Naive thymus-derived CD4-positive, alpha-beta T cell (primary cell): ENCODE measurements around the gene HSPA1B. TPM values are rescaled to one million over a fixed set of nuclear protein-coding genes. Genes with fewer than 3 reads are reported as not detected.
"Not testable (repeated sequence)": the region's sequence is repeated elsewhere in the genome, so short reads cannot be mapped to it uniquely, and the experiment has no call there.

Experiments used
- ATAC-seq: fragments of 150-1000 bp; cut with Tn5 transposase; 2 replicates; pipeline ENCODE4 v1.10.0; 2021; ENCODE audit warnings: mild to moderate bottlenecking, moderate library complexity
- CTCF ChIA-PET: fragments of 350-600 bp; sonication (Branson Sonifier 250); formaldehyde crosslinking; loops from one replicate; lab custom pipeline; 2021; ENCODE audit warnings: antibody characterized with exemption; lab: Charles Lee
- POLR2A ChIA-PET: fragments of 350-600 bp; sonication (Branson Sonifier 250); formaldehyde crosslinking; loops from one replicate; lab custom pipeline; 2021; ENCODE audit warnings: antibody characterized with exemption, inconsistent platforms; lab: Charles Lee
- DNase-seq, 9 donors: peaks; one replicate each; pipeline versions ENCODE4 v3.0.0 to v3.0.0-alpha.2; 2020 to 2022; ENCODE audit warnings: mixed read lengths in 1 of 9
- H3K27ac ChIP-seq: one replicate; pipeline ENCODE4 v1.7.0; 2013; ENCODE audit warnings: mild to moderate bottlenecking, low read depth, low read length, moderate library complexity
- H3K27me3 ChIP-seq, 2 donors: one replicate each; pipeline ENCODE4 v1.7.0; 2013; ENCODE audit warnings: low read length in 2 of 2, mild to moderate bottlenecking in 2 of 2, moderate library complexity in 2 of 2; ENCODE audit not compliant: control insufficient read depth in 2 of 2, insufficient read depth in 2 of 2
- H3K36me3 ChIP-seq, 3 experiments: 1 replicate in 2 of 3; 2 replicates in 1 of 3; pipeline ENCODE4 v1.7.0; 2013; ENCODE audit warnings: low read length in 3 of 3, mild to moderate bottlenecking in 3 of 3, moderate library complexity in 1 of 3; ENCODE audit not compliant: insufficient read depth in 3 of 3, control insufficient read depth in 2 of 3
- H3K4me1 ChIP-seq, 2 donors: one replicate each; pipeline ENCODE4 v1.7.0; 2013; ENCODE audit warnings: low read length in 2 of 2, mild to moderate bottlenecking in 2 of 2, moderate library complexity in 1 of 2; ENCODE audit not compliant: control insufficient read depth in 2 of 2, insufficient read depth in 2 of 2
- H3K4me3 ChIP-seq: 2 replicates; pipeline ENCODE4 v1.7.0; 2013; ENCODE audit warnings: mild to moderate bottlenecking, low read length
- H3K9me3 ChIP-seq, 3 experiments: 1 replicate in 2 of 3; 2 replicates in 1 of 3; pipeline ENCODE4 v1.7.0; 2013; ENCODE audit warnings: low read length in 3 of 3; ENCODE audit not compliant: control insufficient read depth in 2 of 3
- H3K27ac Mint-ChIP-seq, 9 donors: one replicate each; pipeline ENCODE4 v1.8.0; 2020 to 2022; ENCODE audit warnings: mixed read lengths in 9 of 9, mild to moderate bottlenecking in 8 of 9, moderate library complexity in 5 of 9, inconsistent platforms in 2 of 9
- H3K27me3 Mint-ChIP-seq, 5 donors: one replicate each; pipeline ENCODE4 v1.8.0; 2021 to 2022; ENCODE audit warnings: mixed read lengths in 5 of 5, mild to moderate bottlenecking in 1 of 5
- H3K36me3 Mint-ChIP-seq, 5 donors: one replicate each; pipeline ENCODE4 v1.8.0; 2020 to 2022; ENCODE audit warnings: mixed read lengths in 5 of 5, mild to moderate bottlenecking in 3 of 5, inconsistent platforms in 1 of 5
- H3K4me1 Mint-ChIP-seq, 7 donors: one replicate each; pipeline ENCODE4 v1.8.0; 2020 to 2022; ENCODE audit warnings: mixed read lengths in 7 of 7, mild to moderate bottlenecking in 3 of 7, inconsistent platforms in 1 of 7
- H3K4me3 Mint-ChIP-seq, 10 donors: one replicate each; pipeline ENCODE4 v1.8.0; 2020 to 2022; ENCODE audit warnings: mild to moderate bottlenecking in 10 of 10, mixed read lengths in 10 of 10, moderate library complexity in 6 of 10, inconsistent platforms in 2 of 10
- H3K9me3 Mint-ChIP-seq, 11 donors: one replicate each; pipeline ENCODE4 v1.8.0; 2020 to 2022; ENCODE audit warnings: mixed read lengths in 11 of 11, mild to moderate bottlenecking in 4 of 11, inconsistent platforms in 1 of 11, moderate library complexity in 1 of 11
- intact Hi-C, 2 donors: fragments of 100-400 bp; cut with micrococcal nuclease; formaldehyde crosslinking; loops; one replicate each; pipeline ENCODE4 v1.15.1; 2023
- polyA plus RNA-seq, 2 donors: library from polyadenylated mRNA; unstranded; fragments of 300-500 nt; fragmentation: Illumina TruSeq; gene quantifications; one replicate each; pipeline ENCODE4 v1.2.3, GENCODE V29; 2021
- total RNA-seq, 6 experiments: library from RNA in 5 of 6; stranded (reverse) in 5 of 6; gene quantifications; 1 replicate in 5 of 6; 2 replicates in 1 of 6; pipeline ENCODE4 v1.2.3 and lab custom pipeline; 2021 to 2026

HSPA1B gene
- total and polyA plus RNA-seq, 7 experiments from 2014 or later: 2.8 to 68.9 (median 16.7) TPM

DNA sequence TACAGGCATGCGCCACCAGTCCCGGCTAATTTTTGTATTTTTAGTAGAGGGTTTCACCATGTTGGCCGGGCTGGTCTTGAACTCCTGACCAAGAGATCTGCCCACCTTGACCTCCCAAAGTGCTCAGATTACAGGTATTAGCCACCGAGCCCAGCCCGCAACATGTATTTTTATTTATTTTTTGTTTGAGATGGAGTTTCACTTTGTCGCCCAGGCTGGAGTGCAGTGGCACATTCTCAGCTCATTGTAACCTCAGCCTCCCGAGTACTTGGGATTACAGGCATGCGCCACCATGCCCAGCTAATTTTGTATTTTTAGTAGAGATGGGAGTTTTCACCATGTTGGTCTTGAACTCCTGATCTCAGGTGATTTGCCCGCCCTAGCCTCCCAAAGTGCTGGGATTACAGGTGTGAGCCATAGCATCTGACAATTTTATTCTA lies 10.6 kb downstream of the HSPA1B start:
- H3K27ac ChIP-seq: peak overlapping the region; percentile 92
- not testable (repeated sequence) for H3K9me3 Mint-ChIP-seq, H3K9me3 ChIP-seq, H3K4me3 ChIP-seq, DNase-seq, H3K27me3 Mint-ChIP-seq, H3K27me3 ChIP-seq, ATAC-seq
- Mint-ChIP-seq H3K27ac (peak overlapping the region in 4 of 9 donors; percentile 97 to 100 (median 100)), H3K36me3 (peaks cover 3 to 40% (median 24%) of the 10 kb centered on the region in 5 donors), H3K4me3 (peak overlapping the region in 9 of 10 donors; percentile 13 to 99 (median 99)), H3K4me1 (peaks cover 26 to 47% (median 39%) of the 10 kb centered on the region in 7 donors)
- intact Hi-C loops: loop anchor here (5.0 to 10.0 kb wide), 4 partner anchors 119 to 1017 kb away; partner anchors contain the start of genes MICA (in 1 of the 2), MICB (in 1 of the 2), NELFE (in 1 of the 2) and PSMB9 (in 1 of the 2)
- ChIA-PET CTCF (interaction anchor here (2.1 kb wide), 1 partner anchor 240 kb away, joined by 8 read pairs; no protein-coding TSS in a partner anchor), POLR2A (interaction anchor here (0.6 to 2.1 kb wide), 7 partner anchors 8 to 1731 kb away, joined by 3 to 12 read pairs (median 3); partner anchors contain the start of genes BAG6, NELFE, NEU1 and SKIC2)
- peaks cover 34% of the 10 kb centered on the region in 2 donors for H3K4me1 ChIP-seq
- peaks cover 0 to 53% (median 14%) of the 10 kb centered on the region in 3 experiments for H3K36me3 ChIP-seq

DNA sequence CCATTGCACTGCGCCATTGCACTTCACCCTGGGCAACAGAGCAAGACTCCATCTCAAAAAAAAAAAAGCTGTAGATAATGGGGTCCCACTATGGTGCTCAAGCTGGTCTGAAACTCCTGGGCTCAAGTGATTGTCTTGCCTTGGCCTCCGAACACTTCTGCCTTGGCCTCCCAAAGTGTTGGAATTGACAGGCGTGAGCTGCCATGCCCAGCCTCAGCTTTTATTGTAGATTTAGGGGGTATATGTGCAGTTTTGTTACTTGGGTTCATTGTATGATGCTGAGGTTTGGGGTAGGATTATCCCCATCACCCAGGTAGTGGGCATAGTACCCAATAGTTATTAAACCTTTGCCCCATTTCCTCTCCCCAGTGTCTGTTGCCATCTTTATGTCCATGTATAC lies 11.4 kb downstream of the HSPA1B start:
- intact Hi-C loops: loop anchor here (5.0 to 10.0 kb wide), 4 partner anchors 118 to 1016 kb away; partner anchors contain the start of genes MICA (in 1 of the 2), MICB (in 1 of the 2), NELFE (in 1 of the 2) and PSMB9 (in 1 of the 2)
- peak overlapping the region; percentile 25 for H3K27ac ChIP-seq
- ChIA-PET POLR2A (interaction anchor here (0.6 to 2.1 kb wide), 9 partner anchors 9 to 1342 kb away, joined by 3 to 12 read pairs (median 3); partner anchors contain the start of genes BAG6, NELFE, NEU1 and SKIC2), CTCF (interaction anchor here (1.6 to 2.1 kb wide), 2 partner anchors 187 to 240 kb away, joined by 3 to 8 read pairs; no protein-coding TSS in a partner anchor)
- Mint-ChIP-seq H3K27me3 (no peaks in the 10 kb centered on the region), H3K4me3 (peak overlapping the region in 9 of 10 donors; percentile 0 to 58 (median 27)), H3K9me3 (no peaks in the 10 kb centered on the region), H3K36me3 (peaks cover 3 to 40% (median 24%) of the 10 kb centered on the region in 5 donors), H3K4me1 (peaks cover 26 to 47% (median 38%) of the 10 kb centered on the region in 7 donors), H3K27ac (peak overlapping the region in 6 of 9 donors; percentile 13 to 78 (median 56))
- H3K27me3 ChIP-seq: no peaks in the 10 kb centered on the region
- peaks cover 0 to 53% (median 14%) of the 10 kb centered on the region in 3 experiments for H3K36me3 ChIP-seq
- H3K4me3 ChIP-seq: no peak overlapping the region
- ATAC-seq (no peak), DNase-seq (no peak)
- peaks cover 30 to 34% of the 10 kb centered on the region in 2 donors for H3K4me1 ChIP-seq
- no peaks in the 10 kb centered on the region for H3K9me3 ChIP-seq

DNA sequence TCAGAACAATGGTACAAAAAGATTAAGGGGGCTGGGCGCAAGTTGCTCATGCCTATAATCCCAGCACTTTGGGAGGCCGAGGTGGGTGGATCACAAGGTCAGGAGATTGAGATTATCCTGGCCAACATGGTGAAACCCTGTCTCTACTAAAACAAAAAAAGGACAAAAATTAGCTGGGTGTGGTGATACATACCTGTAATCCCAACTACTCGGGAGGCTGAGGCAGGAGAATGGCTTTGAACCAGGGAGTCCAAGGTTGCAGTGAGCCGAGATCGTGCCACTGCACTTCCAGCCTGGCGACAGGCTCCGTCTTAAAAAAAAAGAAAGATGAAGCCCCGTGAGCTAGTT lies 12.2 kb downstream of the HSPA1B start:
- peak overlapping the region in 3 of 9 donors; percentile 2 to 52 (median 13) for H3K27ac Mint-ChIP-seq

DNA sequence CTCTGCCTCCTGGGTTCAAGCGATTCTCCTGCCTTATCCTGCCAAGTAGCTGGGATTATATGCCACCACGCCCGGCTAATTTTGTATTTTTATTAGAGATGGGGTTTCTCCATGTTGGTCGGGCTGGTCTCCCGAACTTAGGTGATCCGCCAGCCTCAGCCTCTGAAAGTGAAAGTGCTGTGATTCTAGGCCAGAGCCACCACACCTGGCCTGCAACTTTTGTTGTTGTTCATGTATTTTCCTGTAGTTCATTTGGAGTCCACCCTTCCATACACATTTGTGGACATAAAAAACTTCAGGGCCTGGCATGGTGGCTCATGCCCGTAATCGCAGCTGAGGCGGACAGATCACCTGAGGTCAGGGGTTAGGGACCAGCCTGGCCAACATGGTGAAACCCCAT lies 14.5 kb downstream of the HSPA1B start:
- H3K36me3 Mint-ChIP-seq: peaks cover 0 to 29% (median 17%) of the 10 kb centered on the region in 5 donors
- Histone ChIP-seq H3K4me1 (peaks cover 17 to 22% of the 10 kb centered on the region in 2 donors), H3K27me3 (no peaks in the 10 kb centered on the region), H3K9me3 (no peaks in the 10 kb centered on the region), H3K36me3 (peaks cover 0 to 43% (median 14%) of the 10 kb centered on the region in 3 experiments), H3K27ac (no peak overlapping the region), H3K4me3 (no peak overlapping the region)
- no peaks in the 10 kb centered on the region for H3K27me3 Mint-ChIP-seq
- peaks cover 14 to 20% (median 18%) of the 10 kb centered on the region in 7 donors for H3K4me1 Mint-ChIP-seq
- no peak overlapping the region for H3K4me3 Mint-ChIP-seq
- ATAC-seq (no peak), DNase-seq (no peak)
- intact Hi-C loops: no loop called here
- ChIA-PET CTCF (no interaction called here), POLR2A (interaction anchor here (1.2 kb wide), 1 partner anchor 9 kb away, joined by 3 read pairs; no protein-coding TSS in a partner anchor)
- no peaks in the 10 kb centered on the region for H3K9me3 Mint-ChIP-seq
- H3K27ac Mint-ChIP-seq: peak overlapping the region in 2 of 9 donors; percentile 29 to 52

More for the DNA sequence above, 12.2 kb downstream of the HSPA1B start:
- Mint-ChIP-seq H3K4me3 (peak overlapping the region in 2 of 10 donors; percentile 26 to 37), H3K4me1 (peaks cover 26 to 40% (median 34%) of the 10 kb centered on the region in 7 donors), H3K36me3 (peaks cover 3 to 39% (median 24%) of the 10 kb centered on the region in 5 donors)
- not testable (repeated sequence) for H3K27me3 ChIP-seq, ATAC-seq, H3K9me3 ChIP-seq, H3K27ac ChIP-seq, DNase-seq, H3K9me3 Mint-ChIP-seq, H3K27me3 Mint-ChIP-seq, H3K4me3 ChIP-seq
- CTCF ChIA-PET: interaction anchor here (1.6 to 2.1 kb wide), 2 partner anchors 188 to 241 kb away, joined by 3 to 8 read pairs; no protein-coding TSS in a partner anchor
- Histone ChIP-seq H3K36me3 (peaks cover 0 to 50% (median 14%) of the 10 kb centered on the region in 3 experiments), H3K4me1 (peaks cover 30 to 34% of the 10 kb centered on the region in 2 donors)
- intact Hi-C loops: loop anchor here (5.0 to 10.0 kb wide), 4 partner anchors 118 to 1015 kb away; partner anchors contain the start of genes MICA (in 1 of the 2), MICB (in 1 of the 2), NELFE (in 1 of the 2) and PSMB9 (in 1 of the 2)
- POLR2A ChIA-PET: interaction anchor here (0.6 to 2.1 kb wide), 6 partner anchors 9 to 179 kb away, joined by 3 to 12 read pairs (median 3); partner anchors contain the start of gene NEU1

DNA sequence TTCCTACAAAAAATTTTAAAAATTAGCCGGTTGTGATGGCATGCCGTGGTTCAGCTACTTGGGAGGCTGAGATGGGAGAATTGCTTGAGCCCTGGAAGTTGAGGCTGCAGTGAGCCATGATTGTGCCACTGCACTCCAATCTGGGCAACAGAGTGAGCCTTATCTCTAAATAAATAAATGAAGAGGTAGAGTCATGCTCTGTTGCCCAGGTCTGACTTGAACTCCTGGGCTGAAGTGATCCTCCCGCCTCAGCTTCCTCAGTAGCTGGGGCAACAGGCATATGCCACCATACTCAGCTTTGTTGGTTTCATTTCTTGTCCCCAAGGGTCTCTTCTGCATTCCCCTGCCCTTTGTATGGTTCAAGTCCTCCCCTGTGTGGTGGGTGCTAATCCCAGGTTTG lies 17.0 kb downstream of the HSPA1B start:
- Histone ChIP-seq H3K4me3 (no peak overlapping the region), H3K36me3 (peaks cover 0 to 19% (median 0%) of the 10 kb centered on the region in 3 experiments), H3K27ac (no peak overlapping the region), H3K4me1 (no peaks in the 10 kb centered on the region), H3K9me3 (no peaks in the 10 kb centered on the region), H3K27me3 (no peaks in the 10 kb centered on the region)
- intact Hi-C loops: no loop called here
- Mint-ChIP-seq H3K4me1 (peaks cover 0 to 7% (median 1%) of the 10 kb centered on the region in 7 donors), H3K27me3 (no peaks in the 10 kb centered on the region), H3K27ac (peak overlapping the region in 3 of 9 donors; percentile 14 to 54 (median 37)), H3K36me3 (peaks cover 0 to 16% (median 6%) of the 10 kb centered on the region in 5 donors), H3K9me3 (no peaks in the 10 kb centered on the region), H3K4me3 (no peak overlapping the region)
- ATAC-seq (no peak), DNase-seq (no peak)
- POLR2A ChIA-PET: interaction anchor here (0.7 kb wide), 1 partner anchor 9 kb away, joined by 4 read pairs; no protein-coding TSS in a partner anchor
- CTCF ChIA-PET: interaction anchor here (0.6 kb wide), 1 partner anchor 501 kb away, joined by 3 read pairs; no protein-coding TSS in a partner anchor

DNA sequence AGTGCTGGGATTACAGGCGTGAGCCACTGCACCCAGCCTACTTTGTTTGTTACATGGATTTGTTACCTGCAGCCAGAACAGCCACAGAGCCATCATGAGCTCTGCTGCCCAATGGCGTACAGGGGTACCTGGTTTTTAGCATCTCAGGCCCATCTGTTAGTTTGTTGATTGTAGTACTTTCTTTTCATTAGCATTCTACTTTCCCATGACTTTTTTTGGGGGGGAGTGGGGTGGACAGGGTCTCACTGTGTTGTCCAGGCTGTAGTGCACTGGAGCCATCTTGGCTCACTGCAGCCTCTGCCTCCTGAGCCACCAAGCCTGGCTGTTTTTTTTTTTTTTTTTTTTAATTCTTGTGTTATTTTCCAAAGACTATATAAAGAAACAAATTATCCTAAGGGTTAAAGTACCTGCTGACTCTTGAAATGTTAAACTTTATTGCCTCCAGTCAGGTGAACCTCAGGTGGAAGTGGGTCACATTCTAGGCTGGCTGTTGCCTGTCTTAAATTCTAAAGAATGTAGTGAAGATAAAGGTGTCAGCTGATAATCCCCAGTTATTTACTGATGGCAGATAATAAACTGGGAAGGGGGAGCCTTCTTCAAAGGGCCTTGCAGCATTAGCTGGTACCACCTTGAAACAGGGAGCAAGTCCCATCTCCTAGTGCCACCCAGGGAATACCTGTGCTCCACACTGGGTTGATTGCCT lies 19.9 kb downstream of the HSPA1B start:
- no peaks in the 10 kb centered on the region for H3K4me1 ChIP-seq
- intact Hi-C loops: no loop called here
- Mint-ChIP-seq H3K4me1 (peaks cover 0 to 6% (median 0%) of the 10 kb centered on the region in 7 donors), H3K36me3 (peaks cover 0 to under 1% (median 0%) of the 10 kb centered on the region in 5 donors), H3K27ac (no peak overlapping the region), H3K4me3 (no peak overlapping the region), H3K27me3 (no peaks in the 10 kb centered on the region), H3K9me3 (peaks cover 0 to under 1% (median 0%) of the 10 kb centered on the region in 11 donors)
- POLR2A ChIA-PET: interaction anchor here (0.6 to 0.9 kb wide), 2 partner anchors 11 to 39 kb away, joined by 3 to 6 read pairs; no protein-coding TSS in a partner anchor
- H3K27ac ChIP-seq: no peak overlapping the region
- H3K9me3 ChIP-seq: no peaks in the 10 kb centered on the region
- H3K4me3 ChIP-seq: no peak overlapping the region
- H3K36me3 ChIP-seq: no peaks in the 10 kb centered on the region
- H3K27me3 ChIP-seq: no peaks in the 10 kb centered on the region
- ATAC-seq (no peak), DNase-seq (no peak)
- CTCF ChIA-PET: no interaction called here
